ENCODE data around the gene DOCK3.

Gene DOCK3

GRCh38 chr3:51311055-51311454 is 636.3 kb downstream of the DOCK3 start:
- H3K9me3 ChIP-seq (ENCODE audit: control insufficient read depth, insufficient read depth, low read length) = no peaks in the 10 kb centered on the region
- H4K20me1 ChIP-seq (ENCODE audit: control insufficient read depth, insufficient read depth, low read depth, low read length) = no peaks in the 10 kb centered on the region
- peaks cover 2% of the 10 kb centered on the region; the same call in 1 of the 2 replicates for H3K27me3 ChIP-seq (ENCODE audit: control insufficient read depth, low read length)
- no peak overlapping the region for H3K4me3 ChIP-seq (ENCODE audit: low read length)
- H3K79me2 ChIP-seq (ENCODE audit: control insufficient read depth, low read length) = no peaks in the 10 kb centered on the region
- no peaks in the 10 kb centered on the region for H3F3A ChIP-seq (ENCODE audit: control insufficient read depth, insufficient read depth)
- no peaks in the 10 kb centered on the region for H3K9me2 ChIP-seq (replicated peaks; ENCODE audit: control insufficient read depth, low read length)
- no peaks in the 10 kb centered on the region for H3K4me1 ChIP-seq (ENCODE audit: control insufficient read depth, low read length)
- H3K4me2 ChIP-seq (ENCODE audit: low read length) = no peak overlapping the region
- no peak for TF ChIP-seq EZH2phosphoT487 (IDR thresholded peaks at IDR 0.05; ENCODE audit: borderline replicate concordance, low read length)
- peak; percentile 45 for TF ChIP-seq CTCF (IDR thresholded peaks at IDR 0.05; ENCODE audit: low read depth, low read length, poor library complexity, severe bottlenecking)
- H3K27ac ChIP-seq (ENCODE audit: low read depth, low read length) = no peak overlapping the region
- no peaks in the 10 kb centered on the region for H3K36me3 ChIP-seq (ENCODE audit: control insufficient read depth, low read length)

DNA sequence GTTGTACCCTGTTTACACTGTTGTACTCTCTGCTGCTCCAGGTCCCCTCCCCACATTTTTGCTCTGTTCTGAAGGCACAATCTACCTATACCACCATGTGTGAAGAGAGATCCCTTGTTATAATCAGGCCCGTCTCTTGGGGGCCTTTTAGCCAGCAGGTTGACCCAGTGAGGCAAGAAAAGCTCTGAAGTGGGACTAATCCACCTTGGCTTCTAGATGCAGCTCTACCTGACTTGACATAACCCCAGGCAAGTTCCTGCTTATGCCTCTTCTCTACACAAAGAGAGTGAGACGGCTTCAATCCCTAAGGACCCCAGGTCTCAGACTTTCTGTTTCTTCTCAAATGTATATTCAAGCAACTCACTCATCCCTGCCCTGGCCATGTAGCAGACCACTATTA is 653.5 kb downstream of the DOCK3 start:
- Histone ChIP-seq H4K20me1 (ENCODE audit: control insufficient read depth, insufficient read depth, low read depth, low read length) (no peaks in the 10 kb centered on the region), H3K9me3 (ENCODE audit: control insufficient read depth, insufficient read depth, low read length) (no peaks in the 10 kb centered on the region), H3K27me3 (ENCODE audit: control insufficient read depth, low read length) (no peaks in the 10 kb centered on the region), H3K4me1 (ENCODE audit: control insufficient read depth, low read length) (no peaks in the 10 kb centered on the region), H3K4me2 (ENCODE audit: low read length) (no peak overlapping the region), H3K9me2 (replicated peaks; ENCODE audit: control insufficient read depth, low read length) (no peaks in the 10 kb centered on the region), H3K27ac (ENCODE audit: low read depth, low read length) (no peak overlapping the region), H3K4me3 (ENCODE audit: low read length) (no peak overlapping the region), H3F3A (ENCODE audit: control insufficient read depth, insufficient read depth) (no peaks in the 10 kb centered on the region), H3K79me2 (ENCODE audit: control insufficient read depth, low read length) (no peaks in the 10 kb centered on the region), H3K36me3 (ENCODE audit: control insufficient read depth, low read length) (no peaks in the 10 kb centered on the region)
- TF ChIP-seq EZH2phosphoT487 (IDR thresholded peaks at IDR 0.05; ENCODE audit: borderline replicate concordance, low read length) (no peak), CTCF (IDR thresholded peaks at IDR 0.05; ENCODE audit: low read depth, low read length, poor library complexity, severe bottlenecking) (no peak)

DNA sequence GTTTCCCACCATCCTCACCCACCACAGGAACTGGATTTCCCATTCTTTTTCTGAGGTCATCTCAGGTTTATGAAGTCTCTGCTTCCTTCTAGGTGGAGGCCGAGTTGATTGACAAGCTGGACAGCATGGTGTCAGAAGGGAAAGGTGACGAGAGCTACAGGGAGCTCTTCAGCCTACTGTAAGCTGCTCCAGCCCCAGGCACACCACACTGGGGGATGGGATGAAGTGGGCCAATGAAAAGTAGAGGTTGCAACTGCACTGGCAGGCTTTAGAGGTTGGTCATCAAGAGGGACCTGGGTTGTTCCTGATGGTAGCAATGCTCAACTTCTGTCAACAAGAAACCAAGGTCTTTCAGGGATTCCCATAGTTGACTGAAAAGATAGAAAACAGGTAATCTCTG is 655.3 kb downstream of the DOCK3 start:
- H3K27me3 ChIP-seq (ENCODE audit: control insufficient read depth, low read length) = no peaks in the 10 kb centered on the region
- no peaks in the 10 kb centered on the region for H3K9me2 ChIP-seq (replicated peaks; ENCODE audit: control insufficient read depth, low read length)
- H3K4me1 ChIP-seq (ENCODE audit: control insufficient read depth, low read length) = no peaks in the 10 kb centered on the region
- TF ChIP-seq EZH2phosphoT487 (IDR thresholded peaks at IDR 0.05; ENCODE audit: borderline replicate concordance, low read length) (no peak), CTCF (IDR thresholded peaks at IDR 0.05; ENCODE audit: low read depth, low read length, poor library complexity, severe bottlenecking) (no peak)
- no peak overlapping the region for H3K27ac ChIP-seq (ENCODE audit: low read depth, low read length)
- no peaks in the 10 kb centered on the region for H3K36me3 ChIP-seq (ENCODE audit: control insufficient read depth, low read length)
- no peaks in the 10 kb centered on the region for H4K20me1 ChIP-seq (ENCODE audit: control insufficient read depth, insufficient read depth, low read depth, low read length)
- H3K4me2 ChIP-seq (ENCODE audit: low read length) = no peak overlapping the region
- no peaks in the 10 kb centered on the region for H3K79me2 ChIP-seq (ENCODE audit: control insufficient read depth, low read length)
- no peaks in the 10 kb centered on the region for H3F3A ChIP-seq (ENCODE audit: control insufficient read depth, insufficient read depth)
- H3K4me3 ChIP-seq (ENCODE audit: low read length) = no peak overlapping the region
- no peaks in the 10 kb centered on the region for H3K9me3 ChIP-seq (ENCODE audit: control insufficient read depth, insufficient read depth, low read length)

- Histone ChIP-seq H3F3A (ENCODE audit: control insufficient read depth, insufficient read depth) (no peaks in the 10 kb centered on the region), H3K9me3 (ENCODE audit: control insufficient read depth, insufficient read depth, low read length) (no peaks in the 10 kb centered on the region), H3K27ac (ENCODE audit: low read depth, low read length) (no peak overlapping the region), H3K36me3 (ENCODE audit: control insufficient read depth, low read length) (no peaks in the 10 kb centered on the region), H4K20me1 (ENCODE audit: control insufficient read depth, insufficient read depth, low read depth, low read length) (no peaks in the 10 kb centered on the region), H3K27me3 (ENCODE audit: control insufficient read depth, low read length) (no peaks in the 10 kb centered on the region), H3K4me2 (ENCODE audit: low read length) (no peak overlapping the region), H3K4me3 (ENCODE audit: low read length) (no peak overlapping the region), H3K79me2 (ENCODE audit: control insufficient read depth, low read length) (no peaks in the 10 kb centered on the region), H3K9me2 (replicated peaks; ENCODE audit: control insufficient read depth, low read length) (no peaks in the 10 kb centered on the region), H3K4me1 (ENCODE audit: control insufficient read depth, low read length) (no peaks in the 10 kb centered on the region)
- TF ChIP-seq EZH2phosphoT487 (IDR thresholded peaks at IDR 0.05; ENCODE audit: borderline replicate concordance, low read length) (no peak), CTCF (IDR thresholded peaks at IDR 0.05; ENCODE audit: low read depth, low read length, poor library complexity, severe bottlenecking) (no peak)
These were observed 657.4 kb downstream of the DOCK3 start for GRCh38 chr3:51332156-51332555.

Data from DOHH2 (cell line).